T47D (cell line): Measurements from ENCODE around the gene NRXN2.
"Not testable (repeated sequence)": the region's sequence is repeated elsewhere in the genome, so short reads cannot be mapped to it uniquely, and the experiment has no call there.

ENCODE experiments used
- DNase-seq, 2 experiments: peaks; one replicate each; pipeline versions ENCODE4 v3.0.0 to v3.0.0-alpha.2; 2011 to 2012; ENCODE audit warnings: low read depth in 1 of 2, low spot score in 1 of 2
- JUND ChIP-seq: IDR thresholded peaks from 2 replicates; pipeline ENCODE4 v1.6.1; 2012; ENCODE audit warnings: low read depth
- in situ Hi-C: cut with HindIII; loops from 2 replicates; pipeline ENCODE4 v1.10.0; 2016; ENCODE audit warnings: low sequenced_read_pairs, low pct_unique_long_range_greater_than_20kb

The NRXN2 gene

GRCh38 chr11:64677441-64678023 lies 45.5 kb downstream of the NRXN2 start:
- in situ Hi-C loops: no loop called here
- no peak for TF ChIP-seq JUND
- DNase-seq: no peak

GRCh38 chr11:64676261-64676615 lies 46.8 kb downstream of the NRXN2 start:
- no peak for TF ChIP-seq JUND
- no peak for DNase-seq
- in situ Hi-C loops: no loop called here

GRCh38 chr11:64675450-64676260 lies 47.3 kb downstream of the NRXN2 start:
- in situ Hi-C loops: no loop called here
- TF ChIP-seq JUND: no peak
- no peak for DNase-seq

DNA sequence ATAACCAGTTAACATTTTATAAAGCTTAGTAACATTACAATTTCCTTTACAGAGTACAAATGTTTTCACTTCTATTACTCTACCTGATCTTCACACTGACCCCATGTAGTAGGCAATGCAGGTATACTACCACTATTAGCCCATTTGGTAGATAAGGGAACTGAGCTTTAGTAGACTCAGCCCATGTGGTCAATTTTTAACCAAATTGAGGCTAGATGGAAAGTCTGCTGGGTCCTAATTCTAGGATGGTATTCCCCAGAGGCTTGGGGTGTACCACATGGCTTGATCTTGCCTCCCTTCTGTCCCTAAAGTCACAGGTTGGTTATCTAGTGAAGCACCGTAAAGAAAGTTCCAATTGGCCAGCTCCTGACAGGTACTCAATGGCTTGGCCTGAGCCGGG lies 48.2 kb downstream of the NRXN2 start:
- in situ Hi-C loops: no loop called here
- no peak for DNase-seq
- TF ChIP-seq JUND: no peak

DNA sequence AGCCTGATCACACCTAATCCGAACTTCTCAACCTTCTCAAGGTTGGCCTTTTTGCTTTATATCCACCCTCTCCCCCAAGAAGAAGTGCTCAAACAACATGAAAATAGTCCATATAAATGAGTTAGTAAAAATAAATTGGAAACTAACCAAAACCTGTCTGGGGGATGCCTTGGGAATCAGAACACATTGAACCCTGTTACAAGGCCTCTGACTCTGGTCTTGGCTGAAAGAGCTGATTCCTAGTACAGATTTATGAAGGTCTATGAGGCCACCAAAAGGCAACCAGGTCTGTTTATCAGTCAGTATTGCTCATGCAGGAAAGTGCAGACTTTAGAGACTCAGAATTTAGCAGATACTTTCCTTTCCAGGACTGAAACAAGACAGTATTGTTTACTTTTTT lies 49.7 kb downstream of the NRXN2 start:
- no peak for TF ChIP-seq JUND
- in situ Hi-C loops: no loop called here
- DNase-seq: no peak

DNA sequence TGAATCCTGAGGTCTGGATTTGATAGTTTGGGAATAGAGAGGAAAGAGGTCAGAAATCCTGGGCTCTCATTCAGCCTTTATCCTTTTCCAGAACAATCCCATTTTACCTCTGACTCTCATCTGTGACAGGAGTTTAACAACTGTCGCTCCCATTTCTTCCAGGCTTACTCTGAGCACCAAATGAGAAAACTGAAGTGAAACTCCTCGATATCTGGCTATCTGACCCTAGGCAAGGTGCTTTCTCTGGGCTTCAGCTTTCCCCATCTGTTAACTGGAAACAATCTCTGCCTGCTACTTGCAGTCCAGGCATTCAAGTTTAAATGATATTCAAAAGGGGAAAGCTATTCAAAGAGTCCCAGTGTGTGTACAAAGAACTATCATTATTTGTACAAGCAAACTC lies 50.1 kb downstream of the NRXN2 start:
- in situ Hi-C loops: no loop called here
- no peak for DNase-seq

DNA sequence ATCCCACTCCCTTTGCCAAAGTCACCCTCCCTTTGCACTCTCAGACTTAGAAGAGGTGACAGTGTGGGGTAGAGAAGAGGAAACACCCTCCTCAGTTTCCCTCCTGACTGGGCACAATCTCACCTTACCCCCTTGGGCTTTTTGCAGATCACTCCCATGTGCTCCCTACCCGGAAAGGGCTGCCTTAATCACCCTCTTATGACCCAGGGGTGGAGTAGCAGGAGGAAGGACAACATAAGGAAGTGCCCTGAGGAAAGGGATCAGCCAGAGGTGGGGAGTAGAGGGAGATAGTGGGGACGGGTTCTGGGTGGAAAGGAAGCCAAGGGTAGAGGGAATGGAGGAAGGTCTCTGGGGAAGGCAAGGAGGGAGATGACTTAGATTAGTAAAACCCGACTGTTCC lies 52.0 kb downstream of the NRXN2 start:
- in situ Hi-C loops: no loop called here
- no peak for TF ChIP-seq JUND
- no peak for DNase-seq

More for the DNA sequence above, 50.1 kb downstream of the NRXN2 start:
- TF ChIP-seq JUND: no peak

- in situ Hi-C loops: no loop called here
- TF ChIP-seq JUND: no peak
- no peak for DNase-seq
These were observed 55.7 kb downstream of the NRXN2 start for GRCh38 chr11:64667154-64667745.

- no peak for TF ChIP-seq JUND
- no peak for DNase-seq
- in situ Hi-C loops: no loop called here
These were observed 57.6 kb downstream of the NRXN2 start for GRCh38 chr11:64665411-64665821.

GRCh38 chr11:64664236-64664870 lies 58.6 kb downstream of the NRXN2 start:
- DNase-seq, in situ Hi-C loops: not testable (repeated sequence)

DNA sequence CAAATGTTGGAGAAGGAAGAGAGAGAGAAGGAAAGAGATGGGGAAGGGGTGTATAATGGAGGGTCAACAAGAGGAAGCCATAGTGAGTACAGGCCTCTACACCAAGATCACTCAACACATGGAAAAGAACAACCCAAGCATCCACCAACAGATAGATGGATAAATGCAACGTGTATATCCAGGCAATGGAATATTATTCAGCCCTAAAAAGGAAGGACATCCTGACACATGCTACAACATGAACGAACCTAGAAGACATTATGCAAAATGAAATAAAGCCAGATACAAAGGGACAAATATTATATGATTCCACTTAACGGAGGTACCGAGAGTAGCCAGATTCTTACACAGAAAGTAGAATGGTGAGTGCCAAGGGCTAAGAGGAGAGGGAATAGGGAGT lies 59.3 kb downstream of the NRXN2 start:
- no peak for DNase-seq
- in situ Hi-C loops: no loop called here
- TF ChIP-seq JUND: no peak

DNA sequence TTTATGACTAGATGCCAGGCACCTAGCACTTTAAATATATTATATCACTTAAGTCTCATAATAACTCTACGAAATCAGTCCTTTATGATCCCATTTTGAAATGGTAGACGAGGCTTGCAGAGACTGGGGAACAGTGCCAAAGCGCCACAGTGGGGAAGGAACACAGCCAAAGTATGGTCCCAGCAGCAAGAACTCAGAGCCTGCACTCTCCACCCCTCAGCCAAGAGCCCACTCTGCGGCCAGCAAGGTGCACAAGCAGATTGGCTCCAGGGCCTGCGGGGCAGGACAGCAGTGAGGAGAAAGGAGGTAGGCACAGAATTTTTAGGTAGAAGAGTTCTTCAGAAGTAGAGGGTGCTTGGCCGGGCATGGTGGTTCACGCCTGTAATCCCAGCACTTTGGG lies 61.4 kb downstream of the NRXN2 start:
- no peak for TF ChIP-seq JUND

DNA sequence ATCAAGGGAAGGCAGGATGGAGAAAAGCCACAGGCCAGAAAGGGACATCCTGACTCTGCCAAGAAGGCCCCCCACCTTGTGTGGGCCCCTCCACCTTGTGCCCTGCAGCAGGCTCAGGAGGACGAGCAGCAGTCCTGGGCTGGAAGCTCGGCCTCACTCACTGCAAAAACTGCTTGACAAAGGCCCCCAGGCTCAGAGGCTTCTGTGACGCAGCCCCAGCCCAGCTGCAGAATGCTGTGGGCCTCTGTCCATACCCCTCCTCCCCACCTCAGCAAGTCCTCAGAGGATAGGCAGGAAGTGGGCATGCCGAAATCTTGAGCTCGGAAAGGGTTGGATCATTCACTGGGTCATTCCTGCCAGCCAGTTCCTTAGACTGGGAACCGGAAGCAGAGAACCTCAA lies 61.9 kb downstream of the NRXN2 start:
- no peak for DNase-seq
- TF ChIP-seq JUND: no peak
- in situ Hi-C loops: no loop called here

More for the DNA sequence above, 61.4 kb downstream of the NRXN2 start:
- DNase-seq: no peak
- in situ Hi-C loops: no loop called here

- no peak for DNase-seq
- no peak for TF ChIP-seq JUND
- in situ Hi-C loops: no loop called here
These were observed 62.3 kb downstream of the NRXN2 start for GRCh38 chr11:64660706-64661105.
